GM21528 (cell line): Measurements from ENCODE around the gene C17orf58.
"Not testable (repeated sequence)": the region's sequence is repeated elsewhere in the genome, so short reads cannot be mapped to it uniquely, and the experiment has no call there.

Source experiments
- ATAC-seq: cut with Tn5 transposase; IDR thresholded peaks from one replicate; pipeline ENCODE4 v1.9.1; 2021; ENCODE audit warnings: mild to moderate bottlenecking, moderate library complexity; ENCODE audit not compliant: unreplicated experiment, low FRiP score

C17orf58 gene

DNA sequence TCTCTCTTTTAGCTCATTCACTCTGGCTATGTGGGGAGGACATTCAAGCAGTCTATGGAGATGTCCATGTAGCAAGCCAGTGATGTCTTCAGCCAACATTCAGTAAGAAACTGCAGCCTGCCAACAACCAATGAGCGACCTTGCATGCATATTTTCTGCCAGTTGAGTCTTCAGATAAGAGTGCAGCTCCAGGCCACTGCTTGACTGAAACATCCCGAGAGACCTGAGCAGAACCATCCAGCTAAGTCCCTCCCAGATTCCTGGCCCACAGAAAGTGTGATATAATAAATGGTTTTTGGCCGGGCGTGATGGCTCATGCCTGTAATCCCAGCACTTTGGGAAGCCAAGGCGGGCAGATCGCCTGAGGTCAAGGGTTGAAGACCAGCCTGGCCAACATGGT lies 10.5 kb upstream of the C17orf58 start:
- ATAC-seq = no peak

DNA sequence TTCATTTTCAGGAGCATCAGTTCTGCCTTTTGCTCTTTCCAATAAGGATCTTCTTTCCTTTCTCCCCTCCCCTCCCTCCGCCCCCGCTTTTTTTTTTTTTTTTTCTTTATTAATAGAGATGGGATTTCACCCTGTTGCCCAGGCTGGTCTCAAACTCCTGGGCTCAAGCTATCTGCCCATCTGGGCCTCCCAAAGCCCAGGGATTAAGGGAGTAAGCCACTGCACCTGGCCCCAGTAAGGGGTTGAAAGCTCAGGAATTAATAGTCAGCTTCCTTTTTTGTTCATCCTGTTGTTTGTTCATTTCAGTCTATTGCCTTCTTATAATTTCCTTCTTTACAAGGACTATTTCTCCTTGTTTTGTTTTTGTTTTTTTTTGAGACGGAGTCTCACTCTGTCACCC lies 7.9 kb upstream of the C17orf58 start:
- no peak for ATAC-seq

DNA sequence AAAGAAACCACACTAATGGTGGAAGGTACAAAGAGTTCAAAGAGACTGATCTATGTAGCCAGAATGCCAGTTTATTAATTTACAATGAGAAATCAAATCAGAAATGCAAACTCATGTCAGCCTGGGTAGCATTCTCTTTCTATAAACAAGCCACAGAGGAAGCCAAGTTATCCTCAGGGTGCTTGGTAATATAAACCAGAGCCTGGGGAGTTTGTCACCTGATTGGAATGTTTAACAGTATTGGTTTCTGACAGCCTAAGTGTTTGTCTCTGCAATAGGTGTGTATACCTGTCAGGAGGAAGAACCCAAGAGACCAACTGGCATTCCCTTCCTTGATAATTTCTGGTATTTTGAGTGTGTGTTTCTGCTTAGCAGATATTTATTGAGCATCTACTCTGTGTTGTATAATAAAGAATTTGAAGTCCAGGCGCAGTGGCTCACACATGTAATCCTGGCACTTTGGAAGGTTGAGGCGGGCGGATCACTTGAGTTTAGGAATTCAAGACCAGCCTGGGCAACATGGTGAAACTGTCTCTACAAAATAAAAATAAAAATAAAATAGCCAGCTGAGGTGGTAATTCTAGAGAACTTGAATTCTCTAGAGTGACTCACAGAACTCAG lies 3.1 kb upstream of the C17orf58 start:
- no peak for ATAC-seq

DNA sequence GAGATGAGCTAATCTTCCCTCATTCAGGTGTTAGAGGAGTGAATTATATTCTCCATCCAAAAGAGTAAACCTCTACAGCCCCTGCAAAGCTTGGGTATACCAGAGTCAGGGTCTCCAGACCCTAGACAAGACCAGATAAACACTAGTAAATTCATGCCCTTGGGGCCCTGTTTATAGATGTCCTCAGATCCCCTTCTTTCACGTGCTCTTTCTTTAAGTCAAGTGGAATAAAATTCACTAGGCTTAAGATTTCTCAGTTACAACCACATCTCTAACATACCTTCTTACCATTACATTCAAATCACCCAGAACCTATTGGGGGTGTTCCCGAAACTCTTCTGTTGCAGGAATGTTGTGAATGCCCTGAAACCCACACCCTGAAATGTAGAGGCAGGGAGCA lies 2.2 kb upstream of the C17orf58 start:
- ATAC-seq = no peak

DNA sequence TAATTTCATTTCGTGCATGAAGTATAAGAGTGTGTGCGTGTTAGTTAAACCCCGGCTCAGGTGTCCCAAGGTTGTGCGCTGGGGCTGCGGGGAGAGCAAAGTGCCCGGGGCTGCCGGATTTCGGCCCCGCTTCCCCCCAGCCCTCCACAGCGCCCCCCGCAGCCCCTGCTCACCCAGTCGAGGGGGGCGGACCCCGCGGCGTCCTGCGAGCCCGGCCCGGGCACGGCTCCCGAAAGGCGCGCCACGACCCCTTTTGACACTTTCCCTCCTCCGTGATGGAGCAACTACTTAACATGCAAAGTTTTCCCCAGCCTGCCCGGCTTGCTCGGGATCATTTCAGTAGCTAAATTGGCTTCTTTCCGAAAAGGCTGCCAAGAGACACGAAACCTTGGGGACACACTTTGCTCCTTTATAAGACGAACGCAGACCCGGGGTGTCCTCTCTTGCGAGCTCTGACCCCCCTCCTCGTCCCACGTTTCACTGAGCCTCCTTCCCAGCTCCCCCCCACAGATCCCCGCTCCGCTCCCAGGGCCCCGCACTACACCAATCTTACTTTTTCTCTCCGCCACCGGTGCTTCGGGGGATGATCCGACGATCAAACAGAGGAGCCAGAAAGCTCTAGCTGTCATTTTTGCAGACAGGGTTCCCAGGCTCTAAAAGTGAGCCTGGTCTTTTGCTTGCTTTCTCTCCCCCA lies 552 bp downstream of the C17orf58 start:
- ATAC-seq = no peak

DNA sequence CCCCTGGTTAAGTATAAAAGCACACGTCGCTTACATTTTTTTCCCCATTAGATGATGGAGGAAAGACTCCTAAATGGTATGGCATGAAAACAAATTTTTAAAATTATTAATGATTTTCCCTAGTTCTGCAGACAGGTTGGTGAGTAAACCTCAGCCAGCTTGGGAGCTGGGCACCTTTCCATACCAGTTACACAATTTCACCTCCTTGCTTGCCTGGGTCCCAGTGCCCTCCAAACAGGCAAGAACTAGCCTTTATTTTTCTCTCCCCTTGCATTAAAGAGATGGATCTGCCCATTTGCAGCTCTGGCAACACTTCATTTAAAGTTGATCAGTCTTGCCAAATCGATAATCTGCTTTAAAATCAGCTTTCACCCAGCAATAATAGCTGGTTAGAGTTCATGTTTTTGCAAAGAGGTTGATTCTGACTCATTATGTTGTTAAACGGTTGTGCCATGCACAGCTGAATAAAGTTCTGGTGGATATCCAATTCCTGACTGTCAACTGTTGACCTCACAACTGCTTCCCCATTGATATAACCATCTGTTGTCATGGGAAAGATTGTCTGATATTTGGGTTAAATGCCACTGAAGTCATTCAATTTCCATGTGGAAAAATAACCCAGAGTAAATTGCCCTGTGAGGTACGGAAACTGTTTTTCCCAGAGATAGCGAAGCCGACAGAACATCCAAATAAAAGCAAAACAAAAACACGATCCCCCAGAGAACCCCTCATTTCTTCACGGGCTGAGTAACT lies 1.3 kb downstream of the C17orf58 start:
- no peak for ATAC-seq

DNA sequence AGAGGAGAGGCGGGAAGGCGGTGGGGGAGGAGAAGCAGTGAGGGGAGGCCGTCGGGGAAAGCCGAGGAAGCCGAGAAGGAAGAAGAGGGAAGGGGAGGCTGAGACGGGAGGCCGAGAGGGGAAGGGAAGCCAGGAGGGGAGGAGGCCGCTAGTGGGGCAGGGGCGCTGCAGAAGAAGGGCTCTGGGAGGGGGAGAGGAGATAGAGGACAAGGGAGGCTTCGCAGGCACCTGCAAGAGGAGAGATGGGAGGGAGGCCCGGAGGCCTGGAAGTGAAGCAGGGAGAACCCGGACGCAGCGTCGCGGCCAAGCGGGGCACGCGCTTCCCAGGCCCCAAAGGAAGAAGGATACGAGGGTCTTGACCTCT lies 2.3 kb downstream of the C17orf58 start:
- peak; percentile 4 for ATAC-seq

DNA sequence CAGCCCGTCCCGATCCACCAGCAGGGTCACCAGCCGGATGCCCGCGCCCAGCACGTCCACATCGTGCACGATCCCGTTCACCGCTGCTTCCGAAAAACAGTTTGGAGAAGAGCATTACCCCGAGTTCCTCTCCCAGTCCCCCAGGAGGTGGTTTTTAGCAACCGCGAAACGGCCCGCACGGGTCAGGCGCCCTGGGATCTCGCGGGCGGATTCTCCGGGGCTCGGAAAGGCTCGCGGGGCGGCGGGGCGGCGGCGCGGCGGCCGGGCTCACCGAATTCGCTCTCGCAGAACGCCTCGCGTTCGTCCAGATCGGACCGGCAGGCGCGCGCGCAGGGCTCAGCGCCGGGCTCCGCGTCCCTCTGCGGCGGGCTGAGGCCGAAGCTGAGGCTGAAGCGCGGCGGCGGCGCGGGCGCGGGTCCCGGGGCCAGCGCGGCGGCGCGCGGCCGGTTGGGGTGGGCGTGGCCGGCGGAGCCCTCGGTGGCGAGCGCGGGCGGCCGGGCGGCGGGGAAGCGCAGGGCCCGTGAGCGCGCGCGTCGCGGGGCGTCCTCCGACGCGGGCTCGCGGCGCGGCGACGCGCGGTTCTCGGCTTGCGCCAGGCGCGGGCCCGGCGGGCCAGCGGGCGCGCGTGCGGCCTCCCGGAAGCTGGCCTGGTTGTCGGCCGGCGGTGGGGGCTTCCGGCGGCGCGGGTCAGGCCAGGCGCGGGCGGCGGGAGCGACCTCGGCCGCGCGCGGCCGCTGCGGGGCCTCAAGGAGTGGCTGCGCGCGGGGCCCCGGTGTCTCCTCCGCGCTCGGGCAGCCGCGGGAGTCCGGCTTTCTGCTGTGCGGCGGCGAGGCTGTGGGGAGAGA lies 2.9 kb downstream of the C17orf58 start:
- ATAC-seq = peak; percentile 71

DNA sequence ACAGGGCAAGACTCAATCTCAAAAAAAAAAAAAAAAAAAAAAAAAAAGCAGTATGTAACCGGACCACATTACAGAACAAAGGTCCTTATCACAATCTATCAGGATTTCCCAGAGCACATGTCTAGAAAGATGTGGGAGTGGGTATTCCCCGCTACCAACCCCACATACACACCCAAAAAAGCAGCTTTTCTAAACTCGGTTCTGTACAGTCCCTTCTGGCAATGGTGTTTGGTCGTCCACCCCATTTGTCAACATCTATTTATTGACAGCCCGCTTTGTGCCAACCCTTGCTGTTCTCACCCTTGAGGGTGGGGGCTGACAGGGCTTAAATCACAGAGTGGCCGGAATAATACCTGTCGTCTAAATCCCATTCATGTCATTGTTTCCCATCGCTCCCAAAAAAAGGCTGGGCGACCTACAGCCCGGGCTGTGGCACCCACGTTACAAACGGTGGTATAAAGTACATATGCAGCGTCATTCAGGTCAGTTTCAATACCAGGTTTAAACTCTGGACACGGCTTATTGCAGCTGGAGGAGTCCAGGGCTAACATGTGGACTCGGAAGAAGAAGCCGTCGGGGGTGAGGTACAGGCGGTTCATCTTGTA lies 3.6 kb downstream of the C17orf58 start:
- ATAC-seq = no peak

DNA sequence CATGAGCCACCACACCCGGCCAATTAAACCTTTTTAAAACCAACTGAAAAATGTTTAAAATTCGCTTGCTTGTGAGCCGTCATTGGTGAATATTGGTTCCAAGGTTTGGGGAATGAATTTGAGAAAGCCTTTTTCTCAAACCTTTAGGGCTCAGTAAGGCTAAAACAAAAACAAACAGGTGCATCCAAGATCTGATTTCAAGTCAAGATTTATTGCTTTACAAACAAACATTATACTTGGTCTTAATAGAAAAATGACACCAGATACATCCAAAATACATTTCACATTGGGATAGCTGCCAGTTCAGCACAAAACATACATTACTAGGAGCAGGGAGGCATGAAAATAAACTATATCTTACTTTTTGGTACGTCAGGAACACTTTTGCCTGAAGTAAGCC lies 5.4 kb downstream of the C17orf58 start:
- no peak for ATAC-seq

DNA sequence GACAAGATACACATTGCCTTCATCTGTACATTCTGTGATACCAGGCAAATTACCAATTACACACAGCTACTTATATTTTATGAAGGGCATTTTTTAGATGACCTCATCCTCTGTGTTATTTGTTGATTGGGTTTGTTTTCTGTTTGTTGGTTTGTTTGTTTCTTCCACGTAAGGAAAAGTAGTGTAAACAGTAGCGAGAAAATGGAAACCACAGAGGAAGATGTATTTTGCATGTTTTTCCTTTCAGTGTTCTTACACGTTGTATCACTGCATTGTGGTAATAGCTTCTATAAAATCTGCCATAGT lies 12.9 kb downstream of the C17orf58 start:
- ATAC-seq = no peak

DNA sequence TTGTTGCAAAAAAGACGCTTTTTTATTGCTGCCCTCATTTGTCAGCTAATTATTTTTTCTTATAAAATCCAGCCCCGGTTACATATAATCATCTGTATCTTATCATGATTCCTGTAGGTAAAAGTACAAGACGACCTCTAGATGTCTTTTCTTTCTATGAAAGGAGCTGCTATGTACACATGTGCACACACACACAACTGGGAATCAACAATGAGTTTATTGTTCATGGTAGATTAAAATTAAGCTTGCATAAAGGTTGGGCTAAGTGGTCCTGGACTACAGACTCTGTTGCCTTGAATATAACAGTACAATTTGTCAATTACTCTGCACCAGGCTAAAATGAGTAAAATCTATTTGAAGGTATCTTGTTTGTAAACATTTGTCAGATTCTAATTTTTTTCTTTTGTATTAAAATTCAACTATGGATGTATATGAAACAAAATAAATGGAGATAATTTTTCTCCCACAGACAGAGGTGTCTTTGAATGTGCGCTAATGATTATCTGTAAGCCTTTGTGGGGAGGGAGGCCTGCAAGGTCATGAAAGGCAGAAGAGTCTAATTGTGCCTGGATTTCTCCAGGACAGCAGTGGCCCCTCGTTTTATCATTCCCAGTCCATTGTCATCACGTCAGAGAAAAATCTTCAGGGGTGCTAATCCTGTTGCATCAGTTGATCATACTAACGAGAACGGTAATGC lies 13.4 kb downstream of the C17orf58 start:
- ATAC-seq = no peak

DNA sequence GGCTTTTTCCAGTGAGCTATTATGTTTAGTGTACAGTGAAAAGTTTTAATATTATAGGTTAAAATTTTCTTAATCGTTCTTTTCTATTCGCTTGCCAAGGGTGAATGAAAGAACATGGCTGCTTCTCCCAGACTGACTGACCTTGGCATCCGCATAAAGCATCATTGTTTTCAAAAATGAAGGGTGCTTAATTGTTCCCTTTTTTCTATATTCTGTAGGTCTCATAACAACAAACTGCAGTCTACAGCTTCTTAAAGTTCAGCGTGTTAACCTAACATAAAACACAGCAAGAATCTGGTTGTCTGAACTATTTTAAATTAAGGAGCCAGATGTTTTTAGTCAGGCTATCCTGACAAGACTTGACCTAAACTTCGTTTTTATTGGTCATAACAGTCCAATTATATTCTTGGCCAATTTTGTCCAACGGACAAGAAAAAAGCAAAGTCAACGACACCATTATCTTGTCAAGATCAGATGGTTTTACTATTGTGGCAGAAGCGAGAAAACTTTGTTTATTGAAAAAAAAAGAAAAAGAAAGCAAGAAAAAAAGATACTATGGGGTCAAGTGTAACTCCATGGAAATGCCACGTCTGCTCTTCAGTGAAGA lies 14.1 kb downstream of the C17orf58 start:
- no peak for ATAC-seq

DNA sequence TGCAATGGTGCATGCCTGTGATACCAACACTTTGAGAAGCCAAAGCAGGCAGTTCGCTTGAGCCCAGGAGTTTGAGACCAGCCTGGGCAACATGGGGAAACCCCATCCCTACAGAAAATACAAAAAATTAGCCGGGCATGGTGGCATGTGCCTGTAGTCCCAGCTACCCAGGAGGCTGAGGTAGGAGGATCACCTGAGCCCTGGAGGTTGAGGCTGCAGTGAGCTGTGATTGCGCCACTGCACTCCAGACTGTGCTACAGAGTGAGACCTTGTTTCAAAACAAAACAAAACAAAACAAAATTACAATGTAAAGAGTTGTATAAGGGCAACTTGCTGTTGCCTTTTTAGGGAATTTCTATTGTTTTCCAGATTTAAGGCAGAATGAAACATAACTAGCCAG lies 15.4 kb downstream of the C17orf58 start:
- not testable (repeated sequence) for ATAC-seq

DNA sequence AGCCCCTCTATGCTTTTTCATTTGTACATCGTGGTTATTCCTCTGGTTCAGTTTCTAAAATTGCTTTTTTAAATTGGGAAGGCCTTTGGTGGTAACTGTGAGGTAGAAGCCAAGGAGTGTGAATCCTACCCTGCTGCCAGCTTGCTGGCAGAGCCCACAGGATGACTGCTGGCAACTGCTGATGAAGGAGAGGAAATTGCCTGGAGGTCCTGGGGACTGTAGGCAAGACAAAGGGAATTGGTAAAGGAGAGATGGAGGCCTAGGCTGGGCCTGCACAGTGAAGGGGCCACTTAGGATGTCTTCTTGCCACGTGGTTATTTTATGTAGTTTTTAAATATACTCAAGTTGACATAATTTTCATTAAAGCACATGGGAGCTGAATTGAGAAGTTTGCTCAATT lies 15.8 kb downstream of the C17orf58 start:
- ATAC-seq = no peak

DNA sequence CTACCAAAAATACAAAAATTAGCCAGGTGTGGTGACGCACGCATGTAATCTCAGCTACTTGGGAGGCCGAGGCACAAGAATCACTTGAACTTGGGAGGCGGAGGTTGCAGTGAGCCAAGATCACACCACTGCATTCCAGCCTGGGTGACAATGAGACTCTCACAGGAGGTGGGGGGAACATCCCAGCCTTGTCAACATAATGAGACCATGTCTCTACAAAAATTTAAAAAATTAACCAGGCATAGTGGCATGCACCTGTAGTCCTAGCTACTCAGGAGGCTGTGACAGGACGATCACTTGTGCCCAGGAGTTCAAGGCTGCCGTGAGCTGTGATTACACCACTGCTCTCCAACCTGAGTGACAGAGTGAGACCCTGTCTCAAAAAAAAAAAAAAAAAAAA lies 20.0 kb downstream of the C17orf58 start:
- ATAC-seq = not testable (repeated sequence)

DNA sequence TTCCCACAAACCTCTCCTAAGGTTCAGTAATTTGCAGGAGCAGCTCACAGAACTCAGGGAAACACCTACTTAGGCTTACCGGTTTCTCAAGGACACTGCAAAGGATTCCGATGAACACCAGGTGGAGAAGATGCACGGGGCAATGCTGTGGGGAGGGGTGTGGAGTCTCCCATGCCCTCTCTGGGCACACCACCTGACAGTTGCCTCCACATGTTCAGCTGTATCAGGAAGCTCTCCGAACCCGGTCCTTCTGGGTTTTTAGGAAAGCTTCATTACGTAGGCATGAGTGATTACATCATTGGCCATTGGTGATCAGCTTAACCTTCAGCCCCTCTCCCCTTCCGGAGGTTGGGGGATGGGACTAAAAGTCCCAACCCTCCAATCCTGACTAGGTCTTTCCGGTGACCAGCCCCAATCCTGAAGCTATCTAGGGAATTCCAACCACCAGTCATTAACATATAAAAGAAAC lies 21.6 kb downstream of the C17orf58 start:
- no peak for ATAC-seq

DNA sequence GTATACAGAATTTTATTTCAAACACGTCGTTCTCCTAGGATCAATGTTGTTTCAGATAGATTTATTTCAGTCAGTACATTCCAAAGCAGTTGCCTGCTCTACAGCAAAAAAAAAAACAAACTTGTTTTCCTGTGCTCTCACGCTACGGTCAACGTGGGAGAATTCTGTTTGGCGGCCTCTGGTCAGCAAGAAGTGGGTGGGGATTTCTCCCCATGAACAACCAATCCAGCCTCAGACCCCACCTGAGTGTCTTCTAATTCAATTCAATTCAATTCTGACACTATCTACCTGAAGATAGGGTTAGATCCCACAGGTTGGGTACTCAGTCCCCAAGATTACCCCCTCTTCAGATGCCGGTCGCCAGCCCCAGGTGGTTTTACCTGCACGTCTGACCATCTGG lies 22.1 kb downstream of the C17orf58 start:
- no peak for ATAC-seq

DNA sequence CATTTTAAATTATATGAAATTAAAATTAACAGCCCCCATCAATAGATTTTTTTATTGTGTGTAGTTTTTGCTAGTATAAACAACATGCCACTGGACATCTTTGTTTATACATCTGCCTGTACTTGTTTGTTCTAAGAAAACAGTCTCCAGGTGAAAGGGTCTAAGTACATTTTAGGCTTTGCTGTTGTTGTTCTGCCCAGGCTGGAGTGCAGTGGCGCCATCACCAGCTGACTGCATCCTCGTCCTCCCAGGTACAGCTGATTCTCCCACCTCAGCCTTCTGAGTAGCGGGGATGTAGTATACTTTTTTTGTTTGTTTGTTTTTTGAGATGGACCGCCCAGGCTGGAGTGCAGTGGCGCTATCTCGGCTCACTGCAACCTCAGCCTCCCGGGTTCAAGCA lies 25.5 kb downstream of the C17orf58 start:
- no peak for ATAC-seq

DNA sequence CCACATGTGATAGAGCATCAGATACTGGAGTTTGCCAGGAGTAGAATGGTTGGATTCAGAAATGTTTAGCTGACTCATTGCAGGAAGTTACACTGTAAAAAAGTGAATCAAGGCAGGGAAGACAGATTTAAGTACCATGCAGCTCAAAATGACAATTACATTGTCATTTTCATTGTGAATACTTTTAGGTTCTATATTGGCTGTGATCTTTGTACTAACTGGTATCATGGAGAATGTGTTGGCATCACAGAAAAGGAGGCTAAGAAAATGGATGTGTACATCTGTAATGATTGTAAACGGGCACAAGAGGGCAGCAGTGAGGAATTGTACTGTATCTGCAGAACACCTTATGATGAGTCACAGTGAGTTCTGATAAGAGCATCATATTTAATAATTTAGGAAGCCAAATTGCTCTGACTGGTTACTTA lies 33.1 kb downstream of the C17orf58 start:
- ATAC-seq = peak; percentile 63
